ENCODE results near the gene ITGB2. TPM values are rescaled to one million over a fixed set of nuclear protein-coding genes. Genes with fewer than 3 reads are reported as not detected.
A peak's percentile ranks its signal among the peaks of the same experiment; 100 is the strongest.

The ITGB2 gene
- total and polyA plus RNA-seq, 12 donors, result 6.3 to 249 (median 98.9) TPM

- H3K9me3 ChIP-seq (replicated peaks in 1 of 3), result no peaks in the 10 kb centered on the region
- no peaks in the 10 kb centered on the region for H3K36me3 ChIP-seq (replicated peaks in 1 of 2)
- intact Hi-C loops (cut with DNase I), result loop anchor here in 1 of 2 donors (10.0 kb wide), 1 partner anchor 475 kb away; no protein-coding TSS in a partner anchor
- H3K27me3 ChIP-seq, result no peaks in the 10 kb centered on the region
- no peak overlapping the region for H3K4me3 ChIP-seq
- DNase-seq, result no peak
- H3K4me1 ChIP-seq (replicated peaks in 1 of 2), result peaks cover 14 to 23% of the 10 kb centered on the region in 2 donors
- TF ChIP-seq, protein P1, sequence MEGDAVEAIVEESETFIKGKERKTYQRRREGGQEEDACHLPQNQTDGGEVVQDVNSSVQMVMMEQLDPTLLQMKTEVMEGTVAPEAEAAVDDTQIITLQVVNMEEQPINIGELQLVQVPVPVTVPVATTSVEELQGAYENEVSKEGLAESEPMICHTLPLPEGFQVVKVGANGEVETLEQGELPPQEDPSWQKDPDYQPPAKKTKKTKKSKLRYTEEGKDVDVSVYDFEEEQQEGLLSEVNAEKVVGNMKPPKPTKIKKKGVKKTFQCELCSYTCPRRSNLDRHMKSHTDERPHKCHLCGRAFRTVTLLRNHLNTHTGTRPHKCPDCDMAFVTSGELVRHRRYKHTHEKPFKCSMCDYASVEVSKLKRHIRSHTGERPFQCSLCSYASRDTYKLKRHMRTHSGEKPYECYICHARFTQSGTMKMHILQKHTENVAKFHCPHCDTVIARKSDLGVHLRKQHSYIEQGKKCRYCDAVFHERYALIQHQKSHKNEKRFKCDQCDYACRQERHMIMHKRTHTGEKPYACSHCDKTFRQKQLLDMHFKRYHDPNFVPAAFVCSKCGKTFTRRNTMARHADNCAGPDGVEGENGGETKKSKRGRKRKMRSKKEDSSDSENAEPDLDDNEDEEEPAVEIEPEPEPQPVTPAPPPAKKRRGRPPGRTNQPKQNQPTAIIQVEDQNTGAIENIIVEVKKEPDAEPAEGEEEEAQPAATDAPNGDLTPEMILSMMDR (IDR thresholded peaks at IDR 0.05), result no peak
- no peak for TF ChIP-seq POLR2A (IDR thresholded peaks at IDR 0.05)
- peak overlapping the region in 4 of 5 donors; percentile 18 to 90 (median 64) for H3K27ac ChIP-seq
- WGBS, 4 donors, result 80 to 85% (median 82%) methylated on average over 10 to 26 of the region's 26 CpGs
Observed at GRCh38 chr21:44959376-44960091, 38.8 kb upstream of the ITGB2 start.

GRCh38 chr21:44958471-44959191, 37.9 kb upstream of the ITGB2 start:
- Histone ChIP-seq H3K4me1 (replicated peaks in 1 of 2) (peaks cover 14 to 23% of the 10 kb centered on the region in 2 donors), H3K27ac (peak overlapping the region in 4 of 5 donors; percentile 49 to 90 (median 64)), H3K36me3 (replicated peaks in 1 of 2) (no peaks in the 10 kb centered on the region), H3K4me3 (no peak overlapping the region), H3K9me3 (replicated peaks in 1 of 3) (no peaks in the 10 kb centered on the region), H3K27me3 (no peaks in the 10 kb centered on the region)
- WGBS, 4 donors, result 27 to 45% (median 34%) methylated on average over 9 to 28 of the region's 28 CpGs
- peak; percentile 62 to 92 (median 83) for DNase-seq
- peak in 1 of 2 donors; percentile 14 for TF ChIP-seq POLR2A (IDR thresholded peaks at IDR 0.05)
- TF ChIP-seq, protein P1 (IDR thresholded peaks at IDR 0.05), result no peak
- intact Hi-C loops (cut with DNase I), result loop anchor here in 1 of 2 donors (10.0 kb wide), 1 partner anchor 476 kb away; no protein-coding TSS in a partner anchor

GRCh38 chr21:44957901-44958451, 37.3 kb upstream of the ITGB2 start:
- intact Hi-C loops (cut with DNase I), result loop anchor here in 1 of 2 donors (10.0 kb wide), 1 partner anchor 477 kb away; no protein-coding TSS in a partner anchor

More at GRCh38 chr21:44957901-44958451, 37.3 kb upstream of the ITGB2 start:
- H3K27me3 ChIP-seq, result no peaks in the 10 kb centered on the region
- H3K4me3 ChIP-seq, result no peak overlapping the region
- peaks cover 14 to 23% of the 10 kb centered on the region in 2 donors for H3K4me1 ChIP-seq (replicated peaks in 1 of 2)
- no peak for TF ChIP-seq POLR2A (IDR thresholded peaks at IDR 0.05)
- TF ChIP-seq, protein P1 (IDR thresholded peaks at IDR 0.05), result no peak
- DNase-seq, result no peak
- no peaks in the 10 kb centered on the region for H3K9me3 ChIP-seq (replicated peaks in 1 of 3)
- 81 to 93% (median 88%) methylated on average over 5 to 26 of the region's 26 CpGs for whole genome bisulfite sequencing, 4 donors
- peak overlapping the region in 4 of 5 donors; percentile 49 to 90 (median 60) for H3K27ac ChIP-seq
- no peaks in the 10 kb centered on the region for H3K36me3 ChIP-seq (replicated peaks in 1 of 2)
